Breast epithelium (tissue), 3 donors: ENCODE data around the gene GRIP1.

Source experiments
- CTCF ChIP-seq, 3 donors: fragments of 450-650 bp; IDR thresholded peaks; one replicate each; pipeline ENCODE4 v1.5.1; 2016 to 2017; ENCODE audit warnings: antibody characterized with exemption in 3 of 3, mild to moderate bottlenecking in 3 of 3, moderate library complexity in 3 of 3
- POLR2A ChIP-seq: fragments of 450-650 bp; IDR thresholded peaks from one replicate; pipeline ENCODE4 v1.6.1; 2016; ENCODE audit warnings: antibody characterized with exemption, mild to moderate bottlenecking, moderate library complexity

- TF ChIP-seq POLR2A (no peak), CTCF (IDR thresholded peaks at IDR 0.05) (no peak)
Measured at GRCh38 chr12:66587912-66588311, 91.0 kb downstream of the GRIP1 start.
